ENCODE results near the gene COL9A1. TPM values are rescaled to one million over a fixed set of nuclear protein-coding genes. Genes with fewer than 3 reads are reported as not detected.

COL9A1 gene
- total RNA-seq, 1 donor from 2014 or later, result not detected

DNA sequence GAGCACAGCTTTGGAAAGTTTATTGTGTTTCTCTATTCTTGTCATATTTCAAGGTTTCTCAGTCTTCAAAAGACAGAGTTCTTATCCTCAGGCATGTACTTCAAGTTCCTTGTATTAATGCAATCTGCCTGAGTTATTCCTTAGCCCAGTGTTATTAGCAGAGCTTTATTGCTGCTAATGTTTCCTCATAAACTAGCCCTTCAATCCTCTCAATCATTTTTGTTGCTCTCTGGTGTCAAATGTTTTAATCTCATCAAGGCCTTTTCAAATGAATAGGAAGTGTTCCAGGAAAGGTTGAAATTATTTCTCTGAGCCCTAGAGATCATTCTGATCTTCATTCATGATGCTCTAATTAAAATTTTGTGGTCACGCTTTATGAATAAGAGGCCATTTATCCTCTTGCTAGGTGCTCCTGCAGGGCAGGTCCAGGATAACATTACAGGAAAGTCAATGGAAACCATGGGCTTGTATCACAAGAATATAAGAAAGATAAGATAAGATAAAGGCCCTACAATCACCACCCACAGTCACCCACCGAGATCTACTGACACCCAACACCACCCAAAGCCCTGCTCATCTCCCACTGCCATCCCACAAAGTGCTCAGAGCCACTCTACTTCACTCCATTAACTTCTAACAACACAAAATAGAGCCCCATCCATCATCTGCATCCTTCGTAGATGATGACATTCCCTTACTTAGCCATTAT lies 125.9 kb downstream of the COL9A1 start:
- H3K27me3 ChIP-seq (ENCODE audit: low read depth), result no peaks in the 10 kb centered on the region
- H3K4me1 ChIP-seq, result no peaks in the 10 kb centered on the region
- no peaks in the 10 kb centered on the region for H3K36me3 ChIP-seq
- intact Hi-C loops (cut with DNase I), result no loop called here
- no peak for TF ChIP-seq CTCF (IDR thresholded peaks at IDR 0.05)
- ATAC-seq, result no peak
- no peak overlapping the region for H3K27ac ChIP-seq
- H3K9me3 ChIP-seq, result no peaks in the 10 kb centered on the region
- DNase-seq, result no peak
- no peak overlapping the region for H3K4me3 ChIP-seq

- TF ChIP-seq CTCF (IDR thresholded peaks at IDR 0.05), result no peak
- Histone ChIP-seq H3K9me3 (no peaks in the 10 kb centered on the region), H3K27me3 (ENCODE audit: low read depth) (no peaks in the 10 kb centered on the region), H3K27ac (no peak overlapping the region), H3K4me3 (no peak overlapping the region), H3K4me1 (no peaks in the 10 kb centered on the region), H3K36me3 (no peaks in the 10 kb centered on the region)
- ATAC-seq, result no peak
- intact Hi-C loops (cut with DNase I), result no loop called here
- no peak for DNase-seq
Measured at GRCh38 chr6:70175770-70176169, 127.1 kb downstream of the COL9A1 start.

GRCh38 chr6:70172252-70172651 lies 130.6 kb downstream of the COL9A1 start:
- intact Hi-C loops (cut with DNase I), result no loop called here
- TF ChIP-seq CTCF (IDR thresholded peaks at IDR 0.05), result no peak
- no peak overlapping the region for H3K4me3 ChIP-seq
- ATAC-seq (no peak), DNase-seq (no peak)
- no peaks in the 10 kb centered on the region for H3K27me3 ChIP-seq (ENCODE audit: low read depth)
- no peaks in the 10 kb centered on the region for H3K4me1 ChIP-seq
- no peaks in the 10 kb centered on the region for H3K9me3 ChIP-seq
- H3K27ac ChIP-seq, result no peak overlapping the region
- no peaks in the 10 kb centered on the region for H3K36me3 ChIP-seq

GRCh38 chr6:70171236-70171635 lies 131.6 kb downstream of the COL9A1 start:
- Histone ChIP-seq H3K9me3 (no peaks in the 10 kb centered on the region), H3K27me3 (ENCODE audit: low read depth) (no peaks in the 10 kb centered on the region), H3K27ac (no peak overlapping the region), H3K4me1 (no peaks in the 10 kb centered on the region), H3K36me3 (no peaks in the 10 kb centered on the region), H3K4me3 (no peak overlapping the region)
- intact Hi-C loops (cut with DNase I), result no loop called here
- no peak for TF ChIP-seq CTCF (IDR thresholded peaks at IDR 0.05)
- ATAC-seq (no peak), DNase-seq (no peak)

- TF ChIP-seq CTCF (IDR thresholded peaks at IDR 0.05), result no peak
- no peaks in the 10 kb centered on the region for H3K4me1 ChIP-seq
- intact Hi-C loops (cut with DNase I), result no loop called here
Measured at GRCh38 chr6:70168681-70169377, 134.1 kb downstream of the COL9A1 start.

More at GRCh38 chr6:70168681-70169377, 134.1 kb downstream of the COL9A1 start:
- no peaks in the 10 kb centered on the region for H3K9me3 ChIP-seq
- no peak overlapping the region for H3K4me3 ChIP-seq
- H3K27ac ChIP-seq, result no peak overlapping the region
- DNase-seq, result no peak
- no peaks in the 10 kb centered on the region for H3K36me3 ChIP-seq
- H3K27me3 ChIP-seq (ENCODE audit: low read depth), result no peaks in the 10 kb centered on the region
- no peak for ATAC-seq

Other genes with a start within 250 kb of the COL9A1 start
- gene FAM135A, start 110.4 kb upstream of the COL9A1 start, total RNA-seq, result 20.3 TPM

All from lower lobe of right lung (tissue), 2 donors.